ENCODE data around the gene LAMC2.

Gene LAMC2

DNA sequence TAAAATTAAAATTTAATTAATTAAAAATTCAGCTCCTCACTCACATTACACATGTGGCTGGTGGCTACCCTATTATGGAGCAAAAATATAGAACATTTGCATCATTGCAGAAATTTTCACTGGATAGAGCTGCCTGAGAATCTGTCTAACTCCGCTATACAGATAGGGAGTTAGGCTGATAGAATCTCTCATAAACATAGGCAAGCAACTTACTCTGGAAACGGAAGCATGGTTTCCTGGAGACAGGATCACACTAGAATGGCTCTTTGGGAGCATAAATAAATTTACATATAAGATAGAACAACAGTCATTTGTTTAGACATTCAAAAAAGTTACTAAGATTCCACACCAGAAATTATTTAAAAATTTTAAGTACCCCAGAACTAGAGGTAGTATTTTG, 12.2 kb upstream of the LAMC2 start:
- DNase-seq (ENCODE audit: low read depth): no peak

DNA sequence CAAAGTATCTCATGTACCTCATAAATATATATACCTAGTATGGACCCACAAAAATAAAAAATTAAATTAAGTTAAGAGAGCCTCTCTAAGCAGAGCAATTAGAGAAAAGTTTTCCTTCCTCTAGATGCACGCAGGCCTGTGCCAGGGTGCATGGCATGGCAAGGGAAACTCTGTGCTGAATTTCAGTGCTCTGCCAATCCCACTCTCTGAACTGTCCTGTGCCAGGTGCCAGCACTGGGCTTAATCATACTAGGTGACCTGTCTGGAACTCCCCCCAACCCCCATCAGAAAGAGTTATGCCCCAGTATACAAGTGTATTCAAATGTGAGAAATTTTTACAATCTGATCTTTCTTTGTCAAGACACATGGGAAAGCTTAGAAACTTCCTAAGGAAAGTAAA, 10.4 kb upstream of the LAMC2 start:
- no peak for DNase-seq (ENCODE audit: low read depth)

DNA sequence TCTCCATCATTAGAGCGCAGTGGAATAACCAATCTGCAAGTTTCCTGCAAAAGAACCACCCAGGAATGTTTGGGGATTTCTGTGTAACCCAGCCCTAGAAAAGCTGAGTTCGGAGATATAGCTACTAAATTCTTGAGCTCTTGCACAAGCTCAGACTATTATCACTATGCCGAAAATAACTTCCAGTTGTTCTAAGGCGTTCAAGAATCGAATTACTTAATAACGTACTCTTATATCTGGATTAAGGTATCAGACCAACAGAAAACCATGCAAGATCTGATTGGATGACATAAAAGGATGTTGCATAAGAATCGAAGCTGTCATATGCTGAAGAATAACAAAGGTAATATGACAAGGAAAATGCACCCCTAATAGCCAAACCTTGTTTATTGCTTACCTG, 7.5 kb upstream of the LAMC2 start:
- no peak for DNase-seq (ENCODE audit: low read depth)

DNA sequence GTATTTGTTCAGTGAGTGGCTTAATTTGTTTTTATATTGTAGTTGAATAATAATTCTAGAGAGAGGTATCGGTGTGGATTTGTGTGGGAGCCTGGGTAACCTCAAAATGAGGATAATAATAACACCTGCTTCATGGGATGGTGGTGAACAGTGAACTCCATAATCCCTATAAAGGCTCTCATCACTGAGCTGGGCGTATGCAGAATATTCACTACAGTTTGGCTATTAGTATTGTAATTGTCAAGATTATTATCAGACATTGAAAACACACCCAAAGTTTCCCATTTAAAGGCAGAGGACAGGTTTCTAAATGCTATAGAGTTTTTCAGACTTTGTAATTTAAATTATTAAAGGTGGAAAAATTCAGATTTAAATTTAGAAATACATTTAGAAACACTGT, 7.0 kb upstream of the LAMC2 start:
- no peak for DNase-seq (ENCODE audit: low read depth)

DNA sequence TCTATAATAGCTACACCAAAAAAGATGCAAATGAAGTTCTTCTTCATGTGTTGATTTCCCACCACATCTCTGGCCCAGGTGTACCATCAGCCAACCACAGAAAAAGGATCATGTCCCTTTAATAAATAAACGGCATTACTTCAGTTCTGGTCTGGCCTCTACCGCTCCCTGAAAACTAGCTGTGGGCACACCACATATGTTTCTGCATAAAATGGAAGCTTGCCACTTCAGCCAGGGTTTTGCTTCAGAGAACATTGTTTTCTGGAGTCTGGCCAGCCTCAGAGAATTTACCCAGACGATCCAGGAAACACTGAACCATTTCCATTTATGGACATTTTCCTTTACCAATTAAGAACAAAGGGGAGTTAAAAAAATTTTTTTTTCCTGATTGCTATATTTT, 5.8 kb upstream of the LAMC2 start:
- DNase-seq (ENCODE audit: low read depth): no peak

DNA sequence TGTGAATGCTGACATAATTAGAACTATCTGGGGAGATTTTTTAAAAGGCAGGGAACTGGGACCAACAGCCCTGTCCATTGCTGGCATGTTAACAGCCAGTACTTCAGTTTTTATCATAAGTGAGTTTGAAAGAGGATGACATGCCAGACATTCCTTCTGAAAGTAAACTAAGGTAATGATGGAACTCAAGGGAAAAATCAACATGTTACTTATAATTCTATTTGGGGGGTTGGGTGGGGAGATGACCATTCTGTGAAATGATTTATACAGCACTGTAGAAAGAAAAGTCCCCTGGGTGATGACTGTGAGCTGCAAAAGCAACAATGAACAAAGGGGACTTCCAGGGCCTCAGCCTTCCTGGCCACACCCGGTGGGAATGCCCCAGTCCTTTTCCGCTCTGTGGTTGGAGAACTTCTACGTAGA, 5.4 kb upstream of the LAMC2 start:
- DNase-seq (ENCODE audit: low read depth): no peak

DNA sequence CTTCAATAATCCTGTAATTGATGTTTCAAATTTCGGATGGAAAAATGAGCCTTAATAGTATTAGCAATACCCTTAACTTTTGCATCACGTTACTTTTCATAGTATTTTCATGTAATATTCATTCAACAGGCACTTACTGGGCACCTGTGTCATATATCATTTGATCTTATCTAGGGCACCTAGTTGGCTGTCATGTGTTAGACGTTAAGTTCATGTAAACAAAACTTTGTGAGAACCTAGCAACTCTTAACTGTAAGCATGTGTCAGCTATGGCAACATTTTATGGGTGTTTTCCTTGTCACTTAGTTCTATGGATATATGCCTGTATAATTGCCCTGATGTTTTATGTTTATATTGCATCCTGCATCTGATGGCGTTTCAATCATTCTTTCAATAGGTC, 777 bp downstream of the LAMC2 start:
- no peak for DNase-seq (ENCODE audit: low read depth)

DNA sequence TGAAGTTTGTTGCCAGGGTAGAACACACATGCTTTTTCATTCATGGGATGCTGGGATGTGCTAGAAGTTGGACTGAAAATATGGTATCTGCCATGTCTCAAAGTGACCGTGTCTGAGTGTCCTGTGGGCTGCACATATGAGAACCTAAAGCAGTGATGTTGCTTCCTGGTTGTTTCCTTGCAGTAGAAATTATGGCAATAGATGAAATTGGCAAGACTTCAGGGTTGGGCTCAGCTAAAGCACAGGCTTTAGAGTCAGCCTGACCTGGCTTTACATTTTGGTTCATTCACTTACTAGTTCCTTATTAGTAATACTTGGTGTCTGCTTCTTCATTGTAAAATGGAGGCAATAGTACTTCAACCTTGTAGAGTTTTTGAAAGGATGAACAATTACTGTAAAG, 2.2 kb downstream of the LAMC2 start:
- DNase-seq (ENCODE audit: low read depth): no peak

DNA sequence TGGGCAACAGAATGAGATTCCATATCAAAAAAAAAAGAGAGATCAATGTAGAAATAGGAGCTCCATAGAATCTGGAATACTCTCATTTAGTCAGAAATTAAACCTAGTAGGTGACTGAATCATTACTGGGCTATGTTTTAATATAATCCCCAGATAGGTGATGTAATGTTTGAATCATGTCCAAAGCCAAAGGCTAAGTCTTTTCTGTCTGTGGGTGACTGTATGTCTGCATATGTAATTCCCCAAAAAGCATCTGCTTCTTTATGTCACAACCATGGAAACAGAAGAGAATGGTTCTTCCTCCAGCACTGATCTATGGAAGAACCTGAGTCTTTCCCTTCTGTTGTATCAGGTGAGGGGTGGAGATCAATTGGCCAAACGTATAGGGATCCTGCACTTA, 5.8 kb downstream of the LAMC2 start:
- DNase-seq (ENCODE audit: low read depth): peak; percentile 82

GRCh38 chr1:183193963-183194525, 8.0 kb downstream of the LAMC2 start:
- no peak for DNase-seq (ENCODE audit: low read depth)

- DNase-seq (ENCODE audit: low read depth): no peak
Observed at GRCh38 chr1:183194527-183195141, 8.6 kb downstream of the LAMC2 start.

GRCh38 chr1:183195142-183195574, 9.1 kb downstream of the LAMC2 start:
- DNase-seq (ENCODE audit: low read depth): no peak

DNA sequence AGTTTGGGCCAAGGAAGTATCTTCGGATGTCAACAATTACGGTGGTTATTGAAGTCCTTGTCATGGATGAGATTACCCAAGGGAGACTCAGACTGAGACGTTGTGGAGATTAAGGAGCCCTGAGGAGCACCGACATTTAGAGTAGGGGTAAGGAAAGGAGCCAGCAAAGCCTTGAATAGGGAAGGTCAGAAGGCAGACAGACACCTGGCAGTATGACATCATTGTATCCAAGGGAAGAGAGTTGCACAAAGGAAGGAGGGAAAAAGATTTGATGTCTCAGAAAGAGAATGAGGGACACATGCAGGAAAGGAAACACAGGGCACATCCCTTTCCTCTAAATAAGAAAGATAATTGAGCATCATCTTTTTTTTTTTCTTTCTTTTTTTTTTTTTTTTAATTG, 11.7 kb downstream of the LAMC2 start:
- DNase-seq (ENCODE audit: low read depth): no peak

GRCh38 chr1:183198463-183198862, 12.4 kb downstream of the LAMC2 start:
- no peak for DNase-seq (ENCODE audit: low read depth)

DNA sequence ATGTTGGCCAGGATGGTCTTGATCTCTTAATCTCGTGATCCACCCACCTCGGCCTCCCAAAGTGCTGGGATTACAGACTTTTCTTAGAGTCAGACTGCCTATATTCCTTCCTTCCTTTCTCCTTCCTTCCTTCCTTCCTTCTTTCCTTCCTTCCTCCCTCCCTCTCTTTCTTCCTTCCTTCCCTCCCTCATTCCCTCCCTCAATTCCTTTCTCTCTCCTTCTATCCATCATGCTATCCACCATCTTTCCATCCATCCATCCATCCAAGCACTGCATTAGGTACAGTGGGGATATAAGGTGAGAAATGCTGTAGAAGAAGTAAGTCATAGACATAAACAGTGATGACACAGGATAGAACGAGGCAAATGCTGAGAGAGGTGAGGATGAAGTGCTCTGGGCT, 13.2 kb downstream of the LAMC2 start:
- no peak for DNase-seq (ENCODE audit: low read depth)

DNA sequence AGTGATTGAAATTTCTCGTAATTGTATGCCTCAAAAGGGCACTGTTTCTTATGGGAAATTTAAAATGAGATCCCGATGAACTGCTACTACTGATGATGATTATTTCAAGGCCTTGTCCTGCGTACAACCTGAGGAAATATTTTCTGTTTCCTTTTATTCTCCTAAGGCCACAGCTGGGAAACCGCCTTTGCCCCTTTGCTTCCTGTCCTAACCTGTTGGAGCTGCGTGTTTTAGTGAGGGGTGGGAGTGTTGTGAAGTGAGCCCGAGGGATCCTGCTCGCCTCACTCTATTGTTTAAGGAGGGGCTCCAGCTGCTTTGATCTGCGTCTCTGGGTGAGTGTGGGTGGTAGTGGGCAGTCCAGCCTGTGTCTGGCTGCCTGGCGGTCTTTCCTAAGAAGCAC, 14.4 kb downstream of the LAMC2 start:
- no peak for DNase-seq (ENCODE audit: low read depth)

GRCh38 chr1:183203094-183203493, 17.0 kb downstream of the LAMC2 start:
- no peak for DNase-seq (ENCODE audit: low read depth)

DNA sequence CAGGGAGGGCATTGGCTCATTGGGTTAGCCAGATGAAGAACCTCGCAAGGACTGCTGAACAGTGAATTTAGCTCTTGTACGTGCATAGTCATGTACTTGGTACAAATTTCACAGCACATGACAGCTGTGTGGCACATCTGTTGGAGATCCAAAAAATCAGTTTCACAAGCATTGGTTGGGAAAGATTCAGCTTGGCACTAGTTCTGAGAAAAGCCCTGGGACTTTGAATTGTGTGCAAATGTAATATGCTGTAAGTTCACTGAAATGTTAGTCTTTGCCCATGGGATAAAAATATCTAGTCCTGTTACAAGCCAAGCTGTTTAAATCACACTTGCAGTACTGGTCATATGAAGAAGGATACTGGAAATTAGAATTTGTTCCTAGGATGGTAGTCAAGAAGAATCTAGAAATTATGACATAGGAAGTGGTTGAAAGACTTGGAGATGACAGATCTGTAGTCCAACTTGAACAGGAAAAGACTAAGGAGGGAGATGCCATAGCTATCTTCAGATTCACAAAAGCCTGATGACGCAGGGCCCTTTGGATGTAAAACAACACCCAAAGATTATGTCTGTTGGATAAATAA, 19.2 kb downstream of the LAMC2 start:
- no peak for DNase-seq (ENCODE audit: low read depth)

GRCh38 chr1:183206538-183207122, 20.6 kb downstream of the LAMC2 start:
- no peak for DNase-seq (ENCODE audit: low read depth)

DNA sequence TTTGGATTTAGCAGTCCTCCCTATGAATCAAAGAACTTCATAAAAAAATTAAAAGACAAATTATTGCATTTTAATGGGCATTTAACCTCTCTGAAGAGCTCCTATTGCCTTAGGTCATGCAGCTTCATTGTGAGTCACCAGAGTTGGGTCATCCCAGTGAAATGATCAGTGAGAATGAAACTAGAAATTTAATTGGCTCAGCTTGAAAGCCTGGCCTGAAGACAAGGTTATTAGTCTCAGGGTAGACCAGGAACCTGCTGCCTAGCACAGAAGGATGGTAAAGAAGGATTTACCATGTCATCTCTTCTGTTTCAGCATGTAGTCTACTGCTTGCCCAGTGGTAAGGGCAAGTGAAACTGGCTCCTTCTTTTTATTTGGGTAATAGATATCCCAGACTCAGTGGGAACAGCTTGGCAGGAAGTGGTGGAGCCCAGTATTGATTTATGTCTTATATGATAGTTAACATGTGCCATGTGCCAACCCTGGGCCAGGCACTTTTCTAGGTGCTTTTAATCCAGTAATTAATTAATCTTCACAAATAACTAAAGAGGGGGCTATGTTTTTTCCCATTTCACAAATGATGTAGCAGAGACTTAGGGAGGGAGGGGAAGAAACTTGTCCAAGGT, 23.6 kb downstream of the LAMC2 start:
- DNase-seq (ENCODE audit: low read depth): peak; percentile 90

DNA sequence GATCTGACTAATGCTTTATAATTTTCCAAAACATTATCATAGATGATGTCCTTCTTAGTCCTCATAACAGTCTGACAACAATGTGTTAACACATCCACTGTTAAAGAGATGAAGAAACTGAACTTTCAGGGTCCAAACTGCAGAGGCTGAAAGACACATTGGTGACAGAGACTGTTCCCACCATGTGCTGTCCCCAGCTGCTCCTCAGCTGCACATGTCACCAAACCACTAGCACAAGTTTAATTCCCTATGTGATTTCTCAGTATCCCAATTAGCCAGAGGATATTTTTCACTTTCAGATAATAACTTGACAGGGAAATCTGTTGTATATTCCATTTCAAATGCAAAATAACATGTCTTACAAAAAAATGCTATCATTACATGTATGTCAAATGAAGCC, 24.6 kb downstream of the LAMC2 start:
- no peak for DNase-seq (ENCODE audit: low read depth)

GRCh38 chr1:183212870-183213269, 26.8 kb downstream of the LAMC2 start:
- no peak for DNase-seq (ENCODE audit: low read depth)

Measured in HS-5 (cell line).